Ureter (tissue), 1 donor: ENCODE results near the gene PNMA1. TPM values are rescaled to one million over a fixed set of nuclear protein-coding genes. Genes with fewer than 3 reads are reported as not detected.

Experiments used
- DNase-seq: peaks from one replicate; pipeline ENCODE4 v3.0.0-alpha.2; 2020; ENCODE audit warnings: low spot score
- total RNA-seq: library from RNA; stranded (reverse); gene quantifications from one replicate; pipeline ENCODE4 v1.2.4, GENCODE V29; 2023
- donor health status: DM: yes; HTN: yes; CAD: no.

Gene PNMA1
- total RNA-seq, 1 donor from 2014 or later: 33.8 TPM

DNA sequence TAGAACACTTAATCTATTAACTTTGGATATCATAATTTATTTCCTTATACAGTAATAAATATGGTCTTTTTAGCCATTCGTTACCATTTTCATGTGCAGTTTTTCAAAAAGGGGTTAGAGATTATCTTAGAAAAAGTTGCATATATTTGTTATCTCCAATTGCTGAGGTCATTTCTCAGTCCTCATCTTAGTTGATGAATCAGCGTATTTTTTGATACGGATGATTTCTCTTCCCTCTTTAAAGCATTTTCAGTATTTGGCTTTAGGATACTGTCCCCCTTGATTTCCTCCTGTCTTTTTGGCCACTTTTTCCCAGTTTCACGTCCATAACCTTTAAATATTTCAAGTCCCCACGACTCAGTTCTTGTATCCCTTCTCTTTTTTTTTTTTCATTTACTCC, 47.6 kb downstream of the PNMA1 start:
- no peak for DNase-seq

- DNase-seq: no peak
Measured at GRCh38 chr14:73665130-73665529, 49.1 kb downstream of the PNMA1 start.

DNA sequence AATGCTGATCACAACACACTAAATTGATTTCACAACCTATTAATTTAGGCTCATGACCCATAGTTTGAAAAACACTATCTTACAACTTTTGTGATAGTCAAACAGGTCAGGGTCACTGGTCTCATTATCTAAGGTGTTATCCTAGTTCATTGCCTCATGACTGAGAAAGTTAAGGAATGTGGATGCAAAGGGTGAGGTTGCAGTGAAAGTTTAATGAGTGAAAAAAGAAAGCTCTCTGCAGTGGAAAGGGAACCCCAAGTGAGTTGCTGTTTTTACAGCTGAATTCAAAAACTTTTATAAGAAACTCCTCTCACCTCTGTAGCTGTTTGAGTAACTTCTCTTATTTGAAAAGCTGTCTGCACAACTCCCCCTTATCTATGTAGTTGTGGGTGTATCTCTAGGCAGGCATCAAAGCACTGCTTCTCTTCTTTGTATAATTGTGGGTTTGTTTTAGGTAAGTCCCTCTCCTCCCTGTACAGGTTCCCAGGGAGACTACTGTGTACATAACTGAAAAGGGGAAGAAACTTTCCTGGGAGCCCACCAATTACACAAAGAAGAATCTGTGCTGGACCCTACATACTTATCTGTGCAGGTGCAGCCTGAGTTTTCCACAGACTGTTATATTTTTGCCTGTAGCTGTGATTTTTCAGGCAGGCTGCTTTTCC, 50.5 kb downstream of the PNMA1 start:
- no peak for DNase-seq

DNA sequence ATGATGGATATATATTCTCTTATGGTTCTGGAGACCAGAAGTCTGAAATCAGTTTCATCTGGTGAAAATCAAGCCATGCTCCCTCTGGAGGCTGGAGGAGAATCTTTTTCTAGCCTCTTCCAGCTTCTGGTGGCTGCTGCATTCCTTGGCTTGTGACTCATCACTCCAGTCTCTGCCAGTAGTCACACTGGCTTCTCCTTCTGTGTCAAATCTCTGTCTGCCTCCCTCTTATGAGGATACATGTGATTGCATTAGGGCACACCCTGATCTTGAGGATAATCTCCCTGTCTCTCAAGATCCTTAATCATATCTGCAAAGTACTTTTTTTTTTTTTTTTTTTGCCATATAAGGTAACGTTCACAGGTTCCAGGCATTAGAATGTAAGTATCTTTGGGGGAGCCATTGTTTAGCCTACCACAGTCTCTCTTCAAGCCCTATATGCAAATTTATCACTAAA, 51.7 kb downstream of the PNMA1 start:
- DNase-seq: no peak

- DNase-seq: no peak
Measured at GRCh38 chr14:73661872-73662271, 52.3 kb downstream of the PNMA1 start.

Other genes with a start within 250 kb of the PNMA1 start
- gene RIOX1, start 223.5 kb downstream of the PNMA1 start, total RNA-seq: 13.5 TPM
- gene ACOT1, start 177.2 kb downstream of the PNMA1 start, total RNA-seq: 8.6 TPM
- 0.21 TPM for gene HEATR4, start 155.4 kb downstream of the PNMA1 start, total RNA-seq
- 23.7 TPM for gene ACOT2, start 145.2 kb downstream of the PNMA1 start, total RNA-seq
- 4.7 TPM for gene ACOT4, start 122.5 kb downstream of the PNMA1 start, total RNA-seq
- gene ACOT6, start 101.9 kb downstream of the PNMA1 start, total RNA-seq: not detected
- 14.9 TPM for gene DNAL1, start 69.4 kb downstream of the PNMA1 start, total RNA-seq
- gene PTGR2, start 137.4 kb upstream of the PNMA1 start, total RNA-seq: 15.6 TPM
- 54.7 TPM for gene ZNF410, start 172.5 kb upstream of the PNMA1 start, total RNA-seq
- 8.9 TPM for gene FAM161B, start 235.7 kb upstream of the PNMA1 start, total RNA-seq
- gene COQ6, start 235.9 kb upstream of the PNMA1 start, total RNA-seq: 31.4 TPM